Measurements from ENCODE around the gene DUSP6.

- TF ChIP-seq CTCF (IDR thresholded peaks at IDR 0.05) (no peak), POLR2AphosphoS5 (IDR thresholded peaks at IDR 0.05; ENCODE audit: insufficient read depth in 1 of 2, low read depth in 1 of 2) (no peak)
Observed at GRCh38 chr12:89376844-89377243, 24.5 kb upstream of the DUSP6 start.
